IMR-90 (cell line): ENCODE results near the gene COL24A1. TPM values are rescaled to one million over a fixed set of nuclear protein-coding genes. Genes with fewer than 3 reads are reported as not detected.
A peak's percentile ranks its signal among the peaks of the same experiment; 100 is the strongest.

Experiments
- ATAC-seq: fragments of 200-7000 bp; cut with Tn5 transposase; 2 replicates; pipeline ENCODE4 v1.9.1; 2020; ENCODE audit warnings: low read depth, mild to moderate bottlenecking, moderate library complexity
- BruUV-seq: library from RNA; stranded (reverse); fragments of 400-500 nt; replicated peaks from 2 replicates; lab custom pipeline; 2021; lab: Mats Ljungman, UMichigan
- CTCF ChIA-PET: fragments of 300-600 bp; formaldehyde crosslinking; extraction: SDS; loops from one replicate; lab custom pipeline; 2021; ENCODE audit warnings: antibody characterized with exemption; lab: Yijun Ruan, JAX
- POLR2A ChIA-PET: fragments of 300-600 bp; sonication (Branson Sonifier 250); formaldehyde crosslinking; loops from one replicate; lab custom pipeline; 2022; ENCODE audit warnings: antibody characterized with exemption; ENCODE audit not compliant: unreplicated experiment; lab: Charles Lee
- DNase-seq: peaks from one replicate; pipeline ENCODE4 v3.0.0; 2013
- H2AFZ ChIP-seq: replicated peaks from 2 replicates; pipeline ENCODE3; 2013; ENCODE audit warnings: low read length, mild to moderate bottlenecking; ENCODE audit not compliant: poor library complexity
- H2AK5ac ChIP-seq: 2 replicates; pipeline ENCODE4 v1.6.1; 2013; ENCODE audit warnings: low read depth, low read length, inconsistent platforms
- H2AK9ac ChIP-seq: replicated peaks from 2 replicates; pipeline ENCODE3; 2013; ENCODE audit warnings: mild to moderate bottlenecking, low read depth, low read length, moderate library complexity; ENCODE audit not compliant: poor library complexity
- H2BK120ac ChIP-seq: 2 replicates; pipeline ENCODE4 v1.6.1; 2013; ENCODE audit warnings: low read depth, low read length, inconsistent platforms
- H2BK15ac ChIP-seq: 3 replicates; pipeline ENCODE4 v1.6.1; 2013; ENCODE audit warnings: low read depth, low read length, inconsistent platforms
- H2BK20ac ChIP-seq: 2 replicates; pipeline ENCODE4 v1.6.1; 2013; ENCODE audit warnings: low read depth, mild to moderate bottlenecking, inconsistent platforms, low read length, moderate library complexity
- H2BK5ac ChIP-seq: 2 replicates; pipeline ENCODE4 v1.6.1; 2013; ENCODE audit warnings: mild to moderate bottlenecking, low read depth, low read length, inconsistent platforms; ENCODE audit not compliant: poor library complexity, severe bottlenecking
- H3K14ac ChIP-seq: replicated peaks from 2 replicates; pipeline ENCODE4 v1.6.1; 2013; ENCODE audit warnings: low read depth, low read length, inconsistent platforms
- H3K18ac ChIP-seq: 2 replicates; pipeline ENCODE4 v1.6.1; 2013; ENCODE audit warnings: low read depth, low read length, control low read depth
- H3K23ac ChIP-seq: 2 replicates; pipeline ENCODE4 v1.6.1; 2013; ENCODE audit warnings: low read depth, low read length, inconsistent platforms
- H3K27ac ChIP-seq: 2 replicates; pipeline ENCODE4 v1.5.1; 2013; ENCODE audit warnings: mild to moderate bottlenecking, control low read depth, low read length; ENCODE audit not compliant: insufficient read depth
- H3K27me3 ChIP-seq: 2 replicates; pipeline ENCODE4 v1.6.1; 2013; ENCODE audit warnings: low read length; ENCODE audit not compliant: control insufficient read depth, insufficient read depth
- H3K36me3 ChIP-seq: 2 replicates; pipeline ENCODE4 v1.6.1; 2013; ENCODE audit warnings: low read length, mixed read lengths; ENCODE audit not compliant: control insufficient read depth, insufficient read depth
- H3K4ac ChIP-seq: 2 replicates; pipeline ENCODE4 v1.6.1; 2013; ENCODE audit warnings: low read depth, low read length, inconsistent platforms
- H3K4me1 ChIP-seq: 2 replicates; pipeline ENCODE4 v1.6.1; 2013; ENCODE audit warnings: low read length, mixed read lengths; ENCODE audit not compliant: control insufficient read depth, insufficient read depth
- H3K4me2 ChIP-seq: 2 replicates; pipeline ENCODE4 v1.6.1; 2013; ENCODE audit warnings: low read depth, mild to moderate bottlenecking, control low read depth, low read length, moderate library complexity
- H3K4me3 ChIP-seq: 2 replicates; pipeline ENCODE4 v1.5.1; 2013; ENCODE audit warnings: low read depth, mild to moderate bottlenecking, control low read depth, low read length, moderate library complexity; ENCODE audit not compliant: insufficient read depth
- H3K56ac ChIP-seq: 2 replicates; pipeline ENCODE4 v1.6.1; 2013; ENCODE audit warnings: low read length, inconsistent platforms; ENCODE audit not compliant: insufficient read depth; ENCODE audit errors: extremely low read depth
- H3K79me1 ChIP-seq, 2 experiments: 2 replicates each; pipeline ENCODE4 v1.6.1; 2013; ENCODE audit warnings: low read length in 2 of 2, inconsistent platforms in 1 of 2, low read depth in 1 of 2
- H3K9ac ChIP-seq: 2 replicates; pipeline ENCODE4 v1.6.1; 2013; ENCODE audit warnings: low read depth, low read length, control low read depth
- H3K9me1 ChIP-seq: 2 replicates; pipeline ENCODE4 v1.6.1; 2013; ENCODE audit warnings: low read length, inconsistent platforms; ENCODE audit not compliant: insufficient read depth
- H3K9me3 ChIP-seq: 2 replicates; pipeline ENCODE4 v1.6.1; 2013; ENCODE audit warnings: low read length; ENCODE audit not compliant: control insufficient read depth, insufficient read depth
- H4K20me1 ChIP-seq: 2 replicates; pipeline ENCODE4 v1.6.1; 2013; ENCODE audit warnings: low read length, inconsistent platforms; ENCODE audit not compliant: insufficient read depth
- H4K5ac ChIP-seq: 2 replicates; pipeline ENCODE4 v1.6.1; 2013; ENCODE audit warnings: mild to moderate bottlenecking, low read depth, low read length, control low read depth
- H4K8ac ChIP-seq, 2 experiments: 2 replicates each; pipeline ENCODE4 v1.6.1; 2013; ENCODE audit warnings: low read depth in 2 of 2, low read length in 2 of 2, control low read depth in 1 of 2, inconsistent platforms in 1 of 2
- H4K91ac ChIP-seq: 2 replicates; pipeline ENCODE4 v1.6.1; 2013; ENCODE audit warnings: low read depth, low read length, inconsistent platforms; ENCODE audit not compliant: insufficient read depth
- FOS ChIP-seq: fragments of 150-350 bp; IDR thresholded peaks from 2 replicates; pipeline ENCODE4 v1.6.1; 2016; ENCODE audit warnings: low read depth, low read length
- MXI1 ChIP-seq: IDR thresholded peaks from 2 replicates; pipeline ENCODE4 v1.6.1; 2012; ENCODE audit warnings: low read depth, mild to moderate bottlenecking, low read length, moderate library complexity, borderline replicate concordance
- RAD21 ChIP-seq: IDR thresholded peaks from 2 replicates; pipeline ENCODE4 v1.6.1; 2012; ENCODE audit warnings: low read length, improper control_type of control experiment
- SMC3 ChIP-seq: fragments of 150-350 bp; IDR thresholded peaks from 2 replicates; pipeline ENCODE4 v1.6.1; 2016; ENCODE audit warnings: low read depth, mild to moderate bottlenecking, antibody characterized with exemption, low read length, moderate library complexity
- WGBS, 2 experiments: methylation state at CpG; one replicate each; pipeline versions ENCODE4 v1.1.5 to v1.1.7; 2013; ENCODE audit warnings: missing lambda C conversion rate in 2 of 2; ENCODE audit not compliant: insufficient read length in 1 of 2; ENCODE audit errors: extremely low coverage in 2 of 2; 5-methylcytosine and 5-hydroxymethylcytosine counted together
- dilution Hi-C: fragments of 300-500 bp; cut with HindIII; formaldehyde crosslinking; loops from one replicate; pipeline ENCODE4 v1.14.3; 2018; ENCODE audit warnings: low sequenced_read_pairs; ENCODE audit not compliant: unreplicated experiment
- in situ Hi-C: fragments of 300-500 bp; cut with MboI; formaldehyde crosslinking; loops from 3 replicates; pipeline ENCODE4 v1.14.3; 2019; ENCODE audit warnings: low sequenced_read_pairs, inconsistent platforms, mixed read lengths
- intact Hi-C: fragments of 100-400 bp; cut with micrococcal nuclease; formaldehyde crosslinking; loops from 2 replicates; pipeline ENCODE4 v1.10.0; 2022
- polyA plus RNA-seq, 3 experiments: library from polyadenylated mRNA; depleted of rRNA; stranded (reverse); fragments of >200 nt; gene quantifications; 2 replicates each; pipeline ENCODE4 v1.2.3, GENCODE V29; 2012; ENCODE audit warnings: low replicate concordance in 1 of 3
- total RNA-seq: library from RNA; depleted of rRNA; stranded (reverse); fragments of >200 nt; gene quantifications from 2 replicates; pipeline ENCODE4 v1.2.3, GENCODE V29; 2012
- TF ChIP-seq, protein P1 (sequence below): conservative IDR thresholded peaks from 2 replicates; pipeline ENCODE4 v1.5.1; 2012; ENCODE audit warnings: mild to moderate bottlenecking, low read depth, low read length, improper control_type of control experiment

Gene COL24A1
- total and polyA plus RNA-seq, 2 of the 4 experiments (the other 2 are of a cell fraction) = 1.4 to 2.2 TPM

DNA sequence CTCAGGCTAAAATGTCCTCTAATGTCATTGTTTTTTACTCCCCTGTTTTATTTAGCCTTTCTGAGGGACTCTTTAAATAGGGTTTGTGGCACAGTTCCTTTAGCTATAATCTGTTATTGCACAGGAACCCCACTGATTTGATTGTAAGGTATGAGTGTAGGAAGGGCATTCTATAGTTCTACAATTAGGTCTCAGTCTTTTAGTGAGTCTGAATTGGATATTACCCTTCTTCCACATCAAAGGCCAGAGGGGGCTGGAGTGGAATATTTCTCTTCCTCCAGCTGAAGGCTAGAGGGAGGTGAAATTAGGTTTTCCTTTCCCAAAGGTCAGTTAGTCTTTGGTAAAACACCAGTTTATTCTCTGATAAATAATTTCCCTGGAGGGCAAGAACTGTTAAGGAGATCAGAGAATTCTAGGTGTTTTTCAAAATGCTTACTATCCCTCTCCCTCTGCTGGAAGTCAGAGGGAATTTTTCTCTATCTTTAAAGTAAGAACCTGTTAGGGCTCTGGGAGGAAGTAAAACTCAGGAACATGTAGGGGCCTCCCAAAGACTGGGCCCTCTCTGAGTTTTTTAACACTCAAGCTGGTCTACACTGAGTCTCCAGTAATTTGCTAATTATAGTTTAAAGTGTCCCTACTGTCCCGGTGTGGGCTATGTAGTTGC is 272.1 kb downstream of the COL24A1 start:
- TF ChIP-seq, protein P1, sequence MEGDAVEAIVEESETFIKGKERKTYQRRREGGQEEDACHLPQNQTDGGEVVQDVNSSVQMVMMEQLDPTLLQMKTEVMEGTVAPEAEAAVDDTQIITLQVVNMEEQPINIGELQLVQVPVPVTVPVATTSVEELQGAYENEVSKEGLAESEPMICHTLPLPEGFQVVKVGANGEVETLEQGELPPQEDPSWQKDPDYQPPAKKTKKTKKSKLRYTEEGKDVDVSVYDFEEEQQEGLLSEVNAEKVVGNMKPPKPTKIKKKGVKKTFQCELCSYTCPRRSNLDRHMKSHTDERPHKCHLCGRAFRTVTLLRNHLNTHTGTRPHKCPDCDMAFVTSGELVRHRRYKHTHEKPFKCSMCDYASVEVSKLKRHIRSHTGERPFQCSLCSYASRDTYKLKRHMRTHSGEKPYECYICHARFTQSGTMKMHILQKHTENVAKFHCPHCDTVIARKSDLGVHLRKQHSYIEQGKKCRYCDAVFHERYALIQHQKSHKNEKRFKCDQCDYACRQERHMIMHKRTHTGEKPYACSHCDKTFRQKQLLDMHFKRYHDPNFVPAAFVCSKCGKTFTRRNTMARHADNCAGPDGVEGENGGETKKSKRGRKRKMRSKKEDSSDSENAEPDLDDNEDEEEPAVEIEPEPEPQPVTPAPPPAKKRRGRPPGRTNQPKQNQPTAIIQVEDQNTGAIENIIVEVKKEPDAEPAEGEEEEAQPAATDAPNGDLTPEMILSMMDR = peak; percentile 65
- TF ChIP-seq FOS (no peak), SMC3 (peak; percentile 62), MXI1 (no peak), RAD21 (peak; percentile 56)

More for the DNA sequence above, 272.1 kb downstream of the COL24A1 start:
- no peak overlapping the region for H3K27ac ChIP-seq
- no peak overlapping the region for H2AFZ ChIP-seq
- no peak overlapping the region for H3K4ac ChIP-seq
- peak; percentile 48 for DNase-seq
- H3K23ac ChIP-seq = no peak overlapping the region
- 0 out of 3 replicates have a peak overlapping the region, but pooled peaks have one; percentile 11 for H2BK15ac ChIP-seq
- no peaks in the 10 kb centered on the region for H3K9me1 ChIP-seq
- H3K36me3 ChIP-seq = no peaks in the 10 kb centered on the region
- POLR2A ChIA-PET = no interaction called here
- no peaks in the 10 kb centered on the region for H3K79me1 ChIP-seq
- H2AK9ac ChIP-seq = no peak overlapping the region
- no peak overlapping the region for H3K14ac ChIP-seq
- no peak overlapping the region for H3K18ac ChIP-seq
- H3K9me3 ChIP-seq = no peaks in the 10 kb centered on the region
- in situ Hi-C loops = loop anchor here (25.0 kb wide), 1 partner anchor 172 kb away; the partner anchor contains the start of gene ZNHIT6
- intact Hi-C loops = loop anchor here (1.0 to 10.0 kb wide), 4 partner anchors 176 to 576 kb away; partner anchors contain the start of gene ZNHIT6
- H3K27me3 ChIP-seq = no peaks in the 10 kb centered on the region
- no TSS peak for BruUV-seq
- H3K9ac ChIP-seq = no peak overlapping the region
- no peaks in the 10 kb centered on the region for H3K4me1 ChIP-seq
- no CpG with 5 or more reads among the region's 1 CpG for WGBS, 2 experiments
- CTCF ChIA-PET = interaction anchor here (0.6 to 1.3 kb wide), 5 partner anchors 10 to 480 kb away, joined by 3 to 4 read pairs (median 3); no protein-coding TSS in a partner anchor
- H2AK5ac ChIP-seq = no peak overlapping the region
- H2BK20ac ChIP-seq = no peak overlapping the region
- no peak overlapping the region for H3K4me3 ChIP-seq
- H2BK5ac ChIP-seq = no peak overlapping the region
- peak; percentile 98 for ATAC-seq
- H4K91ac ChIP-seq = no peak overlapping the region; the same call in 1 of the 2 replicates
- no peak overlapping the region for H4K8ac ChIP-seq
- dilution Hi-C loops = no loop called here
- peak overlapping the region; percentile 5; the same call in 1 of the 2 replicates for H2BK120ac ChIP-seq
- H4K5ac ChIP-seq = no peak overlapping the region
- H3K56ac ChIP-seq = no peak overlapping the region
- no peaks in the 10 kb centered on the region for H4K20me1 ChIP-seq
- H3K4me2 ChIP-seq = no peak overlapping the region
